Panc1 (cell line): ENCODE measurements around the gene RTN4IP1. TPM values are rescaled to one million over a fixed set of nuclear protein-coding genes. Genes with fewer than 3 reads are reported as not detected.

ENCODE experiments used
- ATAC-seq: fragments of 200-7000 bp; cut with Tn5 transposase; 2 replicates; pipeline ENCODE4 v1.9.1; 2020; ENCODE audit warnings: mild to moderate bottlenecking, moderate library complexity
- BruUV-seq: library from RNA; stranded (reverse); fragments of 400-500 nt; replicated peaks from 2 replicates; lab custom pipeline; 2021; lab: Mats Ljungman, UMichigan
- CTCF ChIA-PET: fragments of 300-600 bp; sonication (Branson Sonifier 250); formaldehyde crosslinking; loops from one replicate; lab custom pipeline; 2022; ENCODE audit warnings: antibody characterized with exemption; lab: Charles Lee
- POLR2A ChIA-PET: fragments of 300-600 bp; sonication (Branson Sonifier 250); formaldehyde crosslinking; loops from one replicate; lab custom pipeline; 2022; ENCODE audit warnings: antibody characterized with exemption; lab: Charles Lee
- DNase-seq: peaks from one replicate; pipeline ENCODE4 v3.0.0-alpha.2; 2010; ENCODE audit warnings: low read depth, low spot score
- H3K27ac ChIP-seq: 2 replicates; pipeline ENCODE4 v1.5.1; 2011; ENCODE audit warnings: mild to moderate bottlenecking, low read length, inconsistent platforms
- H3K27me3 ChIP-seq: fragments of 200-500 bp; sonication (Bioruptor generic); 2 replicates; pipeline ENCODE4 v1.6.0; 2014; ENCODE audit warnings: low read length, inconsistent platforms; ENCODE audit not compliant: control insufficient read depth, insufficient read depth
- H3K36me3 ChIP-seq: fragments of 200-500 bp; sonication (Bioruptor generic); 2 replicates; pipeline ENCODE4 v1.5.1; 2014; ENCODE audit warnings: inconsistent platforms, mild to moderate bottlenecking, low read length, moderate library complexity; ENCODE audit not compliant: control insufficient read depth, insufficient read depth
- H3K4me1 ChIP-seq: 2 replicates; pipeline ENCODE4 v1.5.1; 2011; ENCODE audit warnings: inconsistent platforms, mild to moderate bottlenecking, low read length, moderate library complexity; ENCODE audit not compliant: control insufficient read depth, insufficient read depth
- H3K4me3 ChIP-seq, 2 experiments: 2 replicates each; pipeline ENCODE4 v1.5.1; 2011 to 2012; ENCODE audit warnings: low read depth in 2 of 2, low read length in 2 of 2, mild to moderate bottlenecking in 2 of 2, inconsistent platforms in 1 of 2, moderate library complexity in 1 of 2
- H3K9me3 ChIP-seq: fragments of 200-500 bp; sonication (Bioruptor generic); 2 replicates; pipeline ENCODE4 v1.5.1; 2014; ENCODE audit warnings: low read depth, mild to moderate bottlenecking, inconsistent platforms, low read length, moderate library complexity; ENCODE audit not compliant: control insufficient read depth, insufficient read depth
- CTCF ChIP-seq: fragments of 450-650 bp; IDR thresholded peaks from 2 replicates; pipeline ENCODE4 v1.5.1; 2017; ENCODE audit warnings: mild to moderate bottlenecking
- POLR2AphosphoS5 ChIP-seq: IDR thresholded peaks from 2 replicates; pipeline ENCODE4 v1.6.1; 2012; ENCODE audit warnings: mild to moderate bottlenecking, low read depth, low read length, moderate library complexity
- REST ChIP-seq, 2 experiments: IDR thresholded peaks; 2 replicates each; pipeline ENCODE4 v1.6.1; 2011 to 2012; ENCODE audit warnings: low read depth in 2 of 2, control low read depth in 1 of 2, low read length in 1 of 2, mild to moderate bottlenecking in 1 of 2, moderate library complexity in 1 of 2; ENCODE audit not compliant: insufficient read depth in 1 of 2
- SIN3A ChIP-seq: IDR thresholded peaks from 2 replicates; pipeline ENCODE4 v1.6.1; 2012; ENCODE audit warnings: low read depth, mild to moderate bottlenecking, low read length, moderate library complexity, borderline replicate concordance; ENCODE audit not compliant: insufficient read depth
- TCF7L2 ChIP-seq: IDR thresholded peaks from 2 replicates; pipeline ENCODE4 v1.6.1; 2011; ENCODE audit warnings: mild to moderate bottlenecking, low read depth, low read length, inconsistent platforms
- in situ Hi-C: cut with HindIII; loops from 2 replicates; pipeline ENCODE4 v1.10.0; 2016; ENCODE audit warnings: low sequenced_read_pairs, low pct_unique_long_range_greater_than_20kb
- intact Hi-C: fragments of 100-400 bp; cut with micrococcal nuclease; formaldehyde crosslinking; loops from one replicate; pipeline ENCODE4 v1.10.0; 2022; ENCODE audit not compliant: unreplicated experiment
- total RNA-seq: library from RNA; stranded (reverse); gene quantifications from one replicate; pipeline ENCODE4 v1.2.1, GENCODE V29; 2021; ENCODE audit not compliant: unreplicated experiment

RTN4IP1 gene
- total RNA-seq, 1 experiment from 2014 or later, result 9.4 TPM

- in situ Hi-C loops (no loop called here), intact Hi-C loops (loop anchor here (2.0 kb wide), 1 partner anchor 226 kb away; no protein-coding TSS in a partner anchor)
- TF ChIP-seq SIN3A, result no peak
- no peak for TF ChIP-seq POLR2AphosphoS5
- no peak for TF ChIP-seq CTCF
- no peak for TF ChIP-seq REST (IDR thresholded peaks at IDR 0.05; ENCODE audit: insufficient read depth in 1 of 2, low read depth in 2 of 2, low read length in 1 of 2)
- no peak for TF ChIP-seq TCF7L2
- ChIA-PET CTCF (no interaction called here), POLR2A (no interaction called here)
- no peaks in the 10 kb centered on the region for H3K9me3 ChIP-seq
- H3K4me3 ChIP-seq, result no peak overlapping the region
- no TSS peak for BruUV-seq
- DNase-seq, result no peak
- peaks cover 12% of the 10 kb centered on the region; the same call in 1 of the 2 replicates for H3K36me3 ChIP-seq
- H3K4me1 ChIP-seq, result no peaks in the 10 kb centered on the region
- no peak overlapping the region for H3K27ac ChIP-seq
- H3K27me3 ChIP-seq, result no peaks in the 10 kb centered on the region
- no peak for ATAC-seq
Observed at GRCh38 chr6:106564476-106564875, 64.8 kb downstream of the RTN4IP1 start.

- no TSS peak for BruUV-seq
- CTCF ChIA-PET, result no interaction called here
Observed at GRCh38 chr6:106563614-106564013, 65.7 kb downstream of the RTN4IP1 start.

More at GRCh38 chr6:106563614-106564013, 65.7 kb downstream of the RTN4IP1 start:
- in situ Hi-C loops, result no loop called here
- DNase-seq (no peak), ATAC-seq (no peak)
- Histone ChIP-seq H3K4me3 (no peak overlapping the region), H3K27me3 (no peaks in the 10 kb centered on the region), H3K4me1 (no peaks in the 10 kb centered on the region), H3K9me3 (no peaks in the 10 kb centered on the region), H3K36me3 (peaks cover 12% of the 10 kb centered on the region; the same call in 1 of the 2 replicates), H3K27ac (no peak overlapping the region)
- POLR2A ChIA-PET, result no interaction called here
- TF ChIP-seq CTCF (no peak), SIN3A (no peak), TCF7L2 (no peak), REST (IDR thresholded peaks at IDR 0.05; ENCODE audit: insufficient read depth in 1 of 2, low read depth in 2 of 2, low read length in 1 of 2) (no peak), POLR2AphosphoS5 (no peak)
- intact Hi-C loops, result loop anchor here (2.0 kb wide), 1 partner anchor 225 kb away; no protein-coding TSS in a partner anchor
